HG03565 (cell line): ENCODE data around the gene BHLHE40.

Experiments
- ATAC-seq: cut with Tn5 transposase; IDR thresholded peaks from one replicate; pipeline ENCODE4 v1.9.1; 2021; ENCODE audit warnings: mild to moderate bottlenecking, moderate library complexity; ENCODE audit not compliant: unreplicated experiment

Gene BHLHE40

GRCh38 chr3:4982773-4983738 lies 3.8 kb downstream of the BHLHE40 start:
- no peak for ATAC-seq

- ATAC-seq, result peak; percentile 36
Observed at GRCh38 chr3:4983739-4984510, 4.7 kb downstream of the BHLHE40 start.

- ATAC-seq, result no peak
Observed at GRCh38 chr3:4984511-4984864, 5.3 kb downstream of the BHLHE40 start.

- no peak for ATAC-seq
Observed at GRCh38 chr3:4985330-4986174, 6.3 kb downstream of the BHLHE40 start.

GRCh38 chr3:4986175-4986781 lies 7.0 kb downstream of the BHLHE40 start:
- peak; percentile 5 for ATAC-seq

GRCh38 chr3:4986782-4987537 lies 7.7 kb downstream of the BHLHE40 start:
- ATAC-seq, result peak; percentile 33

- no peak for ATAC-seq
Observed at GRCh38 chr3:4987538-4988296, 8.5 kb downstream of the BHLHE40 start.

GRCh38 chr3:4988983-4989834 lies 10.0 kb downstream of the BHLHE40 start:
- no peak for ATAC-seq

GRCh38 chr3:4990069-4990468 lies 10.8 kb downstream of the BHLHE40 start:
- ATAC-seq, result no peak

- ATAC-seq, result no peak
Observed at GRCh38 chr3:4992118-4992517, 12.9 kb downstream of the BHLHE40 start.

- no peak for ATAC-seq
Observed at GRCh38 chr3:4993276-4994143, 14.3 kb downstream of the BHLHE40 start.

- ATAC-seq, result no peak
Observed at GRCh38 chr3:4994144-4994730, 15.0 kb downstream of the BHLHE40 start.

- no peak for ATAC-seq
Observed at GRCh38 chr3:4994823-4995499, 15.7 kb downstream of the BHLHE40 start.

- no peak for ATAC-seq
Observed at GRCh38 chr3:4995500-4996053, 16.3 kb downstream of the BHLHE40 start.

- no peak for ATAC-seq
Observed at GRCh38 chr3:4996223-4996765, 17.1 kb downstream of the BHLHE40 start.
